ENCODE measurements around the gene TWIST2. TPM values are rescaled to one million over a fixed set of nuclear protein-coding genes. Genes with fewer than 3 reads are reported as not detected.

Gene TWIST2
- total RNA-seq, 2 donors from 2014 or later = not detected

GRCh38 chr2:238845583-238846377 lies 2.1 kb upstream of the TWIST2 start:
- H3K4me3 Mint-ChIP-seq = no peak overlapping the region
- H3K27ac Mint-ChIP-seq = no peak overlapping the region
- no peaks in the 10 kb centered on the region for H3K4me1 Mint-ChIP-seq (ENCODE audit: low read depth)
- H3K27me3 Mint-ChIP-seq (ENCODE audit: low read depth) = peaks cover 54% of the 10 kb centered on the region
- ATAC-seq (replicated peaks in 1 of 2) = no peak
- no peak for DNase-seq
- no peaks in the 10 kb centered on the region for H3K9me3 Mint-ChIP-seq
- H3K36me3 Mint-ChIP-seq (ENCODE audit: insufficient read depth in 2 of 2) = no peaks in the 10 kb centered on the region

GRCh38 chr2:238846378-238846627 lies 1.6 kb upstream of the TWIST2 start:
- H3K9me3 Mint-ChIP-seq = no peaks in the 10 kb centered on the region
- no peaks in the 10 kb centered on the region for H3K4me1 Mint-ChIP-seq (ENCODE audit: low read depth)
- ATAC-seq (replicated peaks in 1 of 2) = no peak
- no peaks in the 10 kb centered on the region for H3K36me3 Mint-ChIP-seq (ENCODE audit: insufficient read depth in 2 of 2)
- H3K4me3 Mint-ChIP-seq = no peak overlapping the region
- DNase-seq = no peak
- peaks cover 59% of the 10 kb centered on the region for H3K27me3 Mint-ChIP-seq (ENCODE audit: low read depth)
- H3K27ac Mint-ChIP-seq = no peak overlapping the region

DNA sequence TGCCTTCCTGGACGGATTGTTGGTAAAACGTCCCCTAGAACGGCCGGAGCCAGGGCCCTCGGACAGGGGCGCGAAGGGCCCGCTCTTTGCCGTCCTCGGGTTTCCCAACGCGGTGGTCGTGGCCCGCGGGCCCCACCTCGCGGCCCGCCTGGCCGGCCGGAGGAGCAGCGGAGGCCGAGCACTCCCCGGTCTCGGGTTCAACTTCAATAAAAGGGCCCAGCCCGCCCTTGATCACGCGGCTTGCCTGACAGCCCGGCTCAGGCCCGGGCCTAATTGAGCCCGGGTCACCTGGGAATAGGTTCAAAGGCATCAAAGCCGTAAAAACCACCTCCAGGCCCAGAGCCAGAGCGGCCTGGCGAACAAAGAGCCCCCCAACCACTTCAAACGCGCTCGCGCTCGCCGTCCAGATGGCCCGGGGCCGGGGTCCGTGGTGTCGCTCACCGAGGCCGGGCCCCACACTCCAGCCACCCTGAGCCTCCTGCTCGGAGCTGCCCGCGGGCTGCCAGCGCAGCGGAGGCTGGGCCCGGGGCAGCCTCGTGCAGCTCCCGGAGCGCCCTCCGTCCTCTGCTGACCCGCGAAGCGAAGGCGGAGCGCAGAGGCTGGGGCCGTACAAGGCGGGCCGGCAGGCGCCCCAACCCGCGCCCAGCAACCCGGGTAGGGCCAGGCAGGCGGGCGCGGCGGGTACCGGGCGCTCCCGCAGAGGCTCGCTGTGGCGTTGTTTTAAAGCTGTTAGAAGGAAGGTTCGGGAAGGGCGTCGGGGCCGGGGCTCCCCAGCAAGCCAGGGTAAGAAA lies 1.1 kb upstream of the TWIST2 start:
- Mint-ChIP-seq H3K4me3 (no peak overlapping the region), H3K27ac (no peak overlapping the region), H3K4me1 (ENCODE audit: low read depth) (no peaks in the 10 kb centered on the region), H3K9me3 (no peaks in the 10 kb centered on the region), H3K27me3 (ENCODE audit: low read depth) (peaks cover 62% of the 10 kb centered on the region), H3K36me3 (ENCODE audit: insufficient read depth in 2 of 2) (no peaks in the 10 kb centered on the region)
- ATAC-seq (replicated peaks in 1 of 2) (no peak), DNase-seq (no peak)

GRCh38 chr2:238847419-238847801 lies 475 bp upstream of the TWIST2 start:
- Mint-ChIP-seq H3K27me3 (ENCODE audit: low read depth) (peaks cover 61% of the 10 kb centered on the region), H3K27ac (no peak overlapping the region), H3K9me3 (no peaks in the 10 kb centered on the region), H3K4me3 (no peak overlapping the region), H3K36me3 (ENCODE audit: insufficient read depth in 2 of 2) (no peaks in the 10 kb centered on the region), H3K4me1 (ENCODE audit: low read depth) (no peaks in the 10 kb centered on the region)
- no peak for ATAC-seq (replicated peaks in 1 of 2)
- DNase-seq = no peak

GRCh38 chr2:238848691-238848975 lies 748 bp downstream of the TWIST2 start:
- no peaks in the 10 kb centered on the region for H3K9me3 Mint-ChIP-seq
- H3K4me3 Mint-ChIP-seq = no peak overlapping the region
- H3K27ac Mint-ChIP-seq = no peak overlapping the region
- no peak for ATAC-seq (replicated peaks in 1 of 2)
- H3K27me3 Mint-ChIP-seq (ENCODE audit: low read depth) = peaks cover 62% of the 10 kb centered on the region
- no peaks in the 10 kb centered on the region for H3K4me1 Mint-ChIP-seq (ENCODE audit: low read depth)
- no peak for DNase-seq
- no peaks in the 10 kb centered on the region for H3K36me3 Mint-ChIP-seq (ENCODE audit: insufficient read depth in 2 of 2)

- H3K27me3 Mint-ChIP-seq (ENCODE audit: low read depth) = peaks cover 62% of the 10 kb centered on the region
- no peaks in the 10 kb centered on the region for H3K9me3 Mint-ChIP-seq
- no peaks in the 10 kb centered on the region for H3K36me3 Mint-ChIP-seq (ENCODE audit: insufficient read depth in 2 of 2)
- DNase-seq (no peak), ATAC-seq (replicated peaks in 1 of 2) (no peak)
- H3K27ac Mint-ChIP-seq = no peak overlapping the region
- no peak overlapping the region for H3K4me3 Mint-ChIP-seq
- H3K4me1 Mint-ChIP-seq (ENCODE audit: low read depth) = no peaks in the 10 kb centered on the region
These were observed 1.3 kb downstream of the TWIST2 start for GRCh38 chr2:238848976-238849853.

- DNase-seq = no peak
- Mint-ChIP-seq H3K9me3 (no peaks in the 10 kb centered on the region), H3K36me3 (ENCODE audit: insufficient read depth in 2 of 2) (no peaks in the 10 kb centered on the region), H3K27me3 (ENCODE audit: low read depth) (peaks cover 62% of the 10 kb centered on the region), H3K4me3 (no peak overlapping the region), H3K4me1 (ENCODE audit: low read depth) (no peaks in the 10 kb centered on the region), H3K27ac (no peak overlapping the region)
- no peak for ATAC-seq (replicated peaks in 1 of 2)
These were observed 2.2 kb downstream of the TWIST2 start for GRCh38 chr2:238850091-238850490.

GRCh38 chr2:238851026-238851425 lies 3.1 kb downstream of the TWIST2 start:
- DNase-seq = no peak
- peaks cover 53% of the 10 kb centered on the region for H3K27me3 Mint-ChIP-seq (ENCODE audit: low read depth)
- H3K27ac Mint-ChIP-seq = no peak overlapping the region
- no peaks in the 10 kb centered on the region for H3K4me1 Mint-ChIP-seq (ENCODE audit: low read depth)
- H3K9me3 Mint-ChIP-seq = no peaks in the 10 kb centered on the region
- no peak overlapping the region for H3K4me3 Mint-ChIP-seq
- no peaks in the 10 kb centered on the region for H3K36me3 Mint-ChIP-seq (ENCODE audit: insufficient read depth in 2 of 2)
- no peak for ATAC-seq (replicated peaks in 1 of 2)

DNA sequence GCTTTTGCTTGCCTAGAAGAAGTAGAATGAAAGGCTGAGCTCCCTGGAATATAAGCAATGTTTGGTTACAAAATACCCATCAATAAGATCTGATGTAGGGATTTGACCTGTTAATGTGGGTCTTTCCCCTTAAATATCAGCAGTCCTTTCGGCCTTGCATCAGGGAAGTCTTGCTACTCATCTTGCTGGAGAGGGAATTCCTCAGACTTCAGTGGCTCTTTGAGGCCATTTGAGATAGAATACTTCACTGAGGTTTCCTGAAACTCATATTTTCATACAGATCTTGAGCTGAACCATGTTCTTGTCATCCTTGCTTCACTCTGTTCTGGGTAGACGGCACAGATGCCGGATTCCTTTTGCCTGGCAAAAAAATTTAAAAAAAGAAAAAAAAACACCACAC lies 3.9 kb downstream of the TWIST2 start:
- no peaks in the 10 kb centered on the region for H3K36me3 Mint-ChIP-seq (ENCODE audit: insufficient read depth in 2 of 2)

GRCh38 chr2:238852206-238852869 lies 4.5 kb downstream of the TWIST2 start:
- H3K4me1 Mint-ChIP-seq (ENCODE audit: low read depth) = no peaks in the 10 kb centered on the region
- peaks cover 51% of the 10 kb centered on the region for H3K27me3 Mint-ChIP-seq (ENCODE audit: low read depth)
- ATAC-seq (replicated peaks in 1 of 2) (no peak), DNase-seq (no peak)
- H3K27ac Mint-ChIP-seq = no peak overlapping the region
- H3K9me3 Mint-ChIP-seq = no peaks in the 10 kb centered on the region
- H3K36me3 Mint-ChIP-seq (ENCODE audit: insufficient read depth in 2 of 2) = no peaks in the 10 kb centered on the region
- H3K4me3 Mint-ChIP-seq = no peak overlapping the region

More for the DNA sequence above, 3.9 kb downstream of the TWIST2 start:
- H3K9me3 Mint-ChIP-seq = no peaks in the 10 kb centered on the region
- H3K4me1 Mint-ChIP-seq (ENCODE audit: low read depth) = no peaks in the 10 kb centered on the region
- no peak overlapping the region for H3K4me3 Mint-ChIP-seq
- ATAC-seq (replicated peaks in 1 of 2) (no peak), DNase-seq (no peak)
- no peak overlapping the region for H3K27ac Mint-ChIP-seq
- H3K27me3 Mint-ChIP-seq (ENCODE audit: low read depth) = peaks cover 51% of the 10 kb centered on the region

- DNase-seq = no peak
- Mint-ChIP-seq H3K36me3 (ENCODE audit: insufficient read depth in 2 of 2) (no peaks in the 10 kb centered on the region), H3K27me3 (ENCODE audit: low read depth) (peaks cover 51% of the 10 kb centered on the region), H3K4me1 (ENCODE audit: low read depth) (no peaks in the 10 kb centered on the region), H3K4me3 (no peak overlapping the region), H3K9me3 (no peaks in the 10 kb centered on the region), H3K27ac (no peak overlapping the region)
- no peak for ATAC-seq (replicated peaks in 1 of 2)
These were observed 5.3 kb downstream of the TWIST2 start for GRCh38 chr2:238853218-238853617.

GRCh38 chr2:238853721-238854120 lies 5.8 kb downstream of the TWIST2 start:
- ATAC-seq (replicated peaks in 1 of 2) (no peak), DNase-seq (no peak)
- Mint-ChIP-seq H3K4me1 (ENCODE audit: low read depth) (no peaks in the 10 kb centered on the region), H3K9me3 (no peaks in the 10 kb centered on the region), H3K36me3 (ENCODE audit: insufficient read depth in 2 of 2) (no peaks in the 10 kb centered on the region), H3K4me3 (no peak overlapping the region), H3K27me3 (ENCODE audit: low read depth) (peaks cover 56% of the 10 kb centered on the region), H3K27ac (no peak overlapping the region)

DNA sequence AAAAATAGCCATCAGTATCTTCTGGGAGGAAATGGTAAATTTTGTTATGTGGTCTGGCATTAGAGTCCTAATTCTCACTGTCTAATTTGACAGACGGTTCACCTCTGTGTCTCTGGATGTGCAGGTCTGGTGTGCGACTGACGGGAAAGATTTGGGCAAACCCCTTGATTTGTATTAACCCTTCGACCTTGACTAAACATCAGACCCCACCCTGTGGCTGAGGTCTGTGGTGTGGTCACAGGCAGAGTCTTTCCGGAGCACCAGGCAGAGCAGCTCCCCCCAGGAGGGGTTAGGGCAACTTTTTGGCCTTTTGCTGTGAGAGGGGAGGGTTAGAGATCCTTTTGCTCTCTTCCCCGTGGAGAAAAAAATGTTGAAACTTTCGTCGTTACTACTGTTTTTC lies 6.4 kb downstream of the TWIST2 start:
- H3K36me3 Mint-ChIP-seq (ENCODE audit: insufficient read depth in 2 of 2) = no peaks in the 10 kb centered on the region

More for the DNA sequence above, 6.4 kb downstream of the TWIST2 start:
- Mint-ChIP-seq H3K27me3 (ENCODE audit: low read depth) (peaks cover 61% of the 10 kb centered on the region), H3K4me1 (ENCODE audit: low read depth) (no peaks in the 10 kb centered on the region), H3K4me3 (no peak overlapping the region), H3K27ac (no peak overlapping the region), H3K9me3 (no peaks in the 10 kb centered on the region)
- ATAC-seq (replicated peaks in 1 of 2) = no peak
- DNase-seq = no peak
